ENCODE measurements around the gene CAPSL. TPM values are rescaled to one million over a fixed set of nuclear protein-coding genes. Genes with fewer than 3 reads are reported as not detected.

Gene CAPSL
- total RNA-seq, 1 donor from 2014 or later, result not detected

DNA sequence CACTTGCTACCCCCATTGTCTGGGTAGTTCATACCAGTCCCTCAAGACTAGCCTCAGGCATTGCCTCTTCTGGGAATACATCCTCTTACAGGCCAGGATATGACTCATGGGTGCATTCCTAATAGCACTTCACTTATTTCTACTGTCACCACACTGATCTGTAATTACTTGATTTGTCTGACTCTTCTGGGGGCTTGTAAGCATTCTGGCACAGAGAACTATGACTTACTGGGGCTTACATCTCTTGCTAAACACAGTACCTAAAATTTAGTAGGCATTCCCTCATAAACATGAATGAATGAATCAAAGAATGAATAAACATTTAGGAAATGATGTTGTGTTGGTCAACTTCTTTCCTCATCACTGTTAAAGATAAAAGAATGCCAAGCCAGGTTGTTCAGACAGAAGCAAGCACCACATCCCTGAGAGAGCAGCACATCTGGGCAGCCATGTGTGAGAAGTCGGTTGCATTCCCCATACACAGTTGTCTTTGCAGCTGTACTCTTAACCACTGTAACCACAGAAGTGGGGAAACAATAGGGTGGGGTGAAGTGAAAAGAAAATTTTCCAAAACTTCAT is 54.1 kb downstream of the CAPSL start:
- Histone ChIP-seq H3K27me3 (ENCODE audit: control insufficient read depth, insufficient read depth, low read length) (no peaks in the 10 kb centered on the region), H3K36me3 (ENCODE audit: control insufficient read depth, insufficient read depth, low read length) (no peaks in the 10 kb centered on the region), H3K4me3 (ENCODE audit: low read depth, low read length) (no peak overlapping the region)
- FAIRE-seq (no peak), DNase-seq (ENCODE audit: low read depth) (peak; percentile 91)
- TF ChIP-seq, protein P1, sequence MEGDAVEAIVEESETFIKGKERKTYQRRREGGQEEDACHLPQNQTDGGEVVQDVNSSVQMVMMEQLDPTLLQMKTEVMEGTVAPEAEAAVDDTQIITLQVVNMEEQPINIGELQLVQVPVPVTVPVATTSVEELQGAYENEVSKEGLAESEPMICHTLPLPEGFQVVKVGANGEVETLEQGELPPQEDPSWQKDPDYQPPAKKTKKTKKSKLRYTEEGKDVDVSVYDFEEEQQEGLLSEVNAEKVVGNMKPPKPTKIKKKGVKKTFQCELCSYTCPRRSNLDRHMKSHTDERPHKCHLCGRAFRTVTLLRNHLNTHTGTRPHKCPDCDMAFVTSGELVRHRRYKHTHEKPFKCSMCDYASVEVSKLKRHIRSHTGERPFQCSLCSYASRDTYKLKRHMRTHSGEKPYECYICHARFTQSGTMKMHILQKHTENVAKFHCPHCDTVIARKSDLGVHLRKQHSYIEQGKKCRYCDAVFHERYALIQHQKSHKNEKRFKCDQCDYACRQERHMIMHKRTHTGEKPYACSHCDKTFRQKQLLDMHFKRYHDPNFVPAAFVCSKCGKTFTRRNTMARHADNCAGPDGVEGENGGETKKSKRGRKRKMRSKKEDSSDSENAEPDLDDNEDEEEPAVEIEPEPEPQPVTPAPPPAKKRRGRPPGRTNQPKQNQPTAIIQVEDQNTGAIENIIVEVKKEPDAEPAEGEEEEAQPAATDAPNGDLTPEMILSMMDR (IDR thresholded peaks at IDR 0.05; ENCODE audit: insufficient read depth, low read length, severe bottlenecking), result no peak

DNA sequence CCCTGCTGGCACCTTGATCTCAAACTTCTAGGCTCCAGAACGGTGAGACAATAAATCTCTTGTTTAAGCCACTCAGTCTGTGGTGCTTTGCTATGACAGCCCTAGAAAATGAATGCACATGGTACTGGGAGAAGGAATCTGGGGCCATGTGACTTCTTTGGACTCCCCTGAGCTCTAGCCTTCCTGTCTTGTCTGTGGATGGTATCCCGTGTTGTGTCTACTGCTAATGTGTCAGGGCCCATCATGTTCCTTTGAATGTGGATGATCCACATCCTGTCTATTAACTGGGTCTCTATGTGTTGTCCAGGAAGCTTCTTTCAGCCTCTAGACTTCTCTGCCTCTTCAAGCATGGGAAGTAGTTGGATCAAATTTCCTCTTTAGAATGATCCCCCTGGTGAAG is 56.7 kb downstream of the CAPSL start:
- Histone ChIP-seq H3K36me3 (ENCODE audit: control insufficient read depth, insufficient read depth, low read length) (no peaks in the 10 kb centered on the region), H3K4me3 (ENCODE audit: low read depth, low read length) (no peak overlapping the region), H3K27me3 (ENCODE audit: control insufficient read depth, insufficient read depth, low read length) (no peaks in the 10 kb centered on the region)
- DNase-seq (ENCODE audit: low read depth), result no peak
- FAIRE-seq, result no peak
- TF ChIP-seq, protein P1 (IDR thresholded peaks at IDR 0.05; ENCODE audit: insufficient read depth, low read length, severe bottlenecking), result no peak

DNA sequence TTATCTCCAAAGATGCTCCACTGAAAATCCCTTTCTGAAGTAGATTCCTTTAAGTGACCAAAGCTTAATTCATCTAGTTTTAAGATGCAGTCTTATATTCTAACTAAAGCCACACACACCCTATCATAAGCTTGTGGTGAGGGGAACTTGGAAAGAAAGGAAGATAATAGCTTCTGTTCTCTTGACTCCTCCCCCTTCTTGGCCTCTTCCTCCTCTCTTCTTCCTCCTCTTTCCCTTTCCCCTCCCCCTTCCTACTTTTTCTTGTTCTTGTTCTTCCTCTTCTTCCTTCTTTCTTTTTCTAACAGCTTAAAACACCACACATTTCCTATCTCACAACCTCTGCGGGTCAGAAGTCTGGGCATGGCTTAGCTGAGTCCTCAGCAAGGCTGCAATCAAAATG is 58.3 kb downstream of the CAPSL start:
- H3K36me3 ChIP-seq (ENCODE audit: control insufficient read depth, insufficient read depth, low read length), result no peaks in the 10 kb centered on the region
- no peak for FAIRE-seq
- TF ChIP-seq, protein P1 (IDR thresholded peaks at IDR 0.05; ENCODE audit: insufficient read depth, low read length, severe bottlenecking), result no peak
- H3K4me3 ChIP-seq (ENCODE audit: low read depth, low read length), result no peak overlapping the region
- no peak for DNase-seq (ENCODE audit: low read depth)
- H3K27me3 ChIP-seq (ENCODE audit: control insufficient read depth, insufficient read depth, low read length), result no peaks in the 10 kb centered on the region

DNA sequence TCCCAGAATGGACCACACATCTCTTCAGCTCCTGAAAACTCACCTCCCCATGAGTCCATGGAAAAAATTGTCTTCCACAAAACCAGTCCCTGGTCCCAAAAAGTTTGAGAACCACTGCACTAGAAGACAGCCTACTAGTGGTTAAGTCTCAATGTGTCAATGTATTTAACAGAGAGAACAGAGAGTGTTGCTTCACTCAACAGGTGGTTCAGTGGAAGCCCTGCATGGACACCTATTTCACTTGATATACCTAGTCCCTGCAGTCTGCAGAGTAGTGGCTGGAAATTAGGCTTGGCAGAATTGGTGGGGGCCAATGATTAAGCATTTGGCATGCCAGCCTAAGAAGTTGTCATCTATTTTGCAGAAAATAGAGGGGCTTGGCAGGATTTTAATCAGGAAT is 58.8 kb downstream of the CAPSL start:
- DNase-seq (ENCODE audit: low read depth) (no peak), FAIRE-seq (no peak)
- Histone ChIP-seq H3K27me3 (ENCODE audit: control insufficient read depth, insufficient read depth, low read length) (no peaks in the 10 kb centered on the region), H3K4me3 (ENCODE audit: low read depth, low read length) (no peak overlapping the region), H3K36me3 (ENCODE audit: control insufficient read depth, insufficient read depth, low read length) (no peaks in the 10 kb centered on the region)
- TF ChIP-seq, protein P1 (IDR thresholded peaks at IDR 0.05; ENCODE audit: insufficient read depth, low read length, severe bottlenecking), result no peak

DNA sequence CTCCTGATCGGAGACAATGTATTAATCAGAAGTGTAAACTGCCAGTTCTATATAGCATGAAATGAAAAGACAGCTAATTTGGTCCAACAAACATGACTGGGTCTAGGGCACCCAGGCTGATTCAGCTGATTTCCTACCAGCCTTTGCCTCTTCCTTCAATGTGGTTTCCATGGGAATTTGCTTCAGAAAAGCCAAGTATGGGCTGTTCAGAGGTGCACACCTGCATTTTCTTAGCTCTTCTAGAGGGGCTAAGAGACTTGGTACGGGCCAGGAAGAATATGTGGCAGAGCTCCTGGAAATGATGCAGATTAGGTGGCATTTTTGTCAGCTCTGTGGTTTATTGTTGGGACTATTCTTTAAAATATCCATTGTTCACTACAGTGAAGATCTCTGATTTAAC is 59.3 kb downstream of the CAPSL start:
- FAIRE-seq, result no peak
- no peak overlapping the region for H3K4me3 ChIP-seq (ENCODE audit: low read depth, low read length)
- TF ChIP-seq, protein P1 (IDR thresholded peaks at IDR 0.05; ENCODE audit: insufficient read depth, low read length, severe bottlenecking), result no peak
- DNase-seq (ENCODE audit: low read depth), result no peak
- H3K36me3 ChIP-seq (ENCODE audit: control insufficient read depth, insufficient read depth, low read length), result no peaks in the 10 kb centered on the region
- no peaks in the 10 kb centered on the region for H3K27me3 ChIP-seq (ENCODE audit: control insufficient read depth, insufficient read depth, low read length)

DNA sequence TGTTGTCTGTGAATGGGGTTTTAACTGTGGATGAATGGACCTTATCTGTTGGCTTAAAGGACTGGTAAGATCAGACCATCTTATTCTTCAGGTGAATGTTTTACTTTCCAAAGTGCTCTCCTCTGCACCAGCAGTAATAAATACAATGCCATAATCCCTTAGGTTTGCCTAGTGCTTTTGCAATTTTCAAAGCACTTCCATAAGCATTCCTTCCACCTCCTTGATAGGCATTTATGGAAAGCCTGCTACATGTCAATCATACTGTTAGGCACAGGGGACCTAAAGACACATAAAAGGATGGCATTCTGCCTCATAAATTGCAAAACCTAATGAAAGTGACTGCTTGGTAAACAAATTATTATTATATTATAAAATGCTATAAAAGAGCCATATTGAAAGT is 60.3 kb downstream of the CAPSL start:
- Histone ChIP-seq H3K27me3 (ENCODE audit: control insufficient read depth, insufficient read depth, low read length) (no peaks in the 10 kb centered on the region), H3K4me3 (ENCODE audit: low read depth, low read length) (no peak overlapping the region), H3K36me3 (ENCODE audit: control insufficient read depth, insufficient read depth, low read length) (no peaks in the 10 kb centered on the region)
- TF ChIP-seq, protein P1 (IDR thresholded peaks at IDR 0.05; ENCODE audit: insufficient read depth, low read length, severe bottlenecking), result no peak
- FAIRE-seq (no peak), DNase-seq (ENCODE audit: low read depth) (no peak)
